HEK293 (cell line): Measurements from ENCODE around the gene DKK2.
A peak's percentile ranks its signal among the peaks of the same experiment; 100 is the strongest.

ENCODE experiments used
- CTCF ChIA-PET: fragments of 350-600 bp; formaldehyde crosslinking; extraction: SDS; loops from one replicate; lab custom pipeline; 2021; ENCODE audit warnings: antibody characterized with exemption; lab: Yijun Ruan, JAX
- POLR2A ChIA-PET: fragments of 300-600 bp; formaldehyde crosslinking; extraction: SDS; loops from one replicate; lab custom pipeline; 2020; ENCODE audit warnings: antibody characterized with exemption, inconsistent platforms; lab: Yijun Ruan, JAX
- H3K27ac ChIP-seq: fragments of 200-500 bp; sonication (Bioruptor generic); 2 replicates; pipeline ENCODE4 v1.5.1; 2014; ENCODE audit warnings: low read depth, low read length, control low read depth, inconsistent platforms; ENCODE audit errors: extremely low read depth
- H3K36me3 ChIP-seq, 2 experiments: fragments of 200-500 bp in 1 of 2; sonication (Bioruptor generic) in 1 of 2; 1 replicate in 1 of 2; 2 replicates in 1 of 2; pipeline ENCODE4 v1.5.1; 2014 to 2017; ENCODE audit warnings: inconsistent platforms in 2 of 2, low read length in 2 of 2; ENCODE audit not compliant: control insufficient read depth in 2 of 2, insufficient read depth in 1 of 2
- H3K4me1 ChIP-seq: fragments of 200-500 bp; sonication (Bioruptor generic); 2 replicates; pipeline ENCODE4 v1.5.1; 2014; ENCODE audit warnings: mild to moderate bottlenecking, low read length, inconsistent platforms; ENCODE audit not compliant: control insufficient read depth, insufficient read depth
- H3K4me3 ChIP-seq: 2 replicates; pipeline ENCODE4 v1.5.1; 2011; ENCODE audit warnings: low read depth, mild to moderate bottlenecking, control low read depth, low read length, moderate library complexity
- H3K9me3 ChIP-seq: fragments of 200-500 bp; sonication (Bioruptor generic); 2 replicates; pipeline ENCODE4 v1.5.1; 2014; ENCODE audit warnings: low read depth, low read length, inconsistent platforms; ENCODE audit not compliant: control insufficient read depth, insufficient read depth
- EGR2 ChIP-seq: fragments of 450-650 bp; formaldehyde crosslinking; IDR thresholded peaks from 2 replicates; pipeline ENCODE4 v1.5.1; 2016; ENCODE audit warnings: low read depth, missing biosample characterization, missing genetic modification characterization
- GLI2 ChIP-seq: fragments of 450-650 bp; formaldehyde crosslinking; IDR thresholded peaks from 2 replicates; pipeline ENCODE4; 2017; ENCODE audit warnings: missing biosample characterization, missing genetic modification characterization, low read depth, borderline replicate concordance
- HOXA7 ChIP-seq: sonication (generic); formaldehyde crosslinking; IDR thresholded peaks from 2 replicates; pipeline ENCODE4 v1.8.1; 2022; ENCODE audit warnings: missing genetic modification reagents, borderline replicate concordance
- SALL2 ChIP-seq: fragments of 450-650 bp; formaldehyde crosslinking; IDR thresholded peaks from 2 replicates; pipeline ENCODE4 v1.5.0; 2017; ENCODE audit warnings: missing biosample characterization, mild to moderate bottlenecking, missing genetic modification characterization, borderline replicate concordance
- YY1 ChIP-seq: fragments of 450-650 bp; formaldehyde crosslinking; IDR thresholded peaks from 2 replicates; pipeline ENCODE4 v1.5.1; 2018; ENCODE audit warnings: missing biosample characterization, missing genetic modification characterization
- ZEB2 ChIP-seq: fragments of 450-650 bp; formaldehyde crosslinking; IDR thresholded peaks from 2 replicates; pipeline ENCODE4 v1.5.1; 2016; ENCODE audit warnings: missing biosample characterization, missing genetic modification characterization
- ZFP37 ChIP-seq: fragments of 450-650 bp; formaldehyde crosslinking; IDR thresholded peaks from 2 replicates; pipeline ENCODE4 v1.5.1; 2016; ENCODE audit warnings: missing biosample characterization, missing genetic modification characterization
- ZNF114 ChIP-seq: fragments of 450-650 bp; formaldehyde crosslinking; IDR thresholded peaks from 2 replicates; pipeline ENCODE4 v1.5.0; 2017; ENCODE audit warnings: missing biosample characterization, missing genetic modification characterization
- ZNF133 ChIP-seq: fragments of 450-650 bp; formaldehyde crosslinking; IDR thresholded peaks from 2 replicates; pipeline ENCODE4 v1.5.1; 2016; ENCODE audit warnings: missing biosample characterization, missing genetic modification characterization
- ZNF140 ChIP-seq: fragments of 450-650 bp; formaldehyde crosslinking; IDR thresholded peaks from 2 replicates; pipeline ENCODE4 v1.5.1; 2016; ENCODE audit warnings: missing biosample characterization, missing genetic modification characterization
- ZNF184 ChIP-seq: fragments of 450-650 bp; IDR thresholded peaks from 2 replicates; pipeline ENCODE4 v1.5.1; 2018; ENCODE audit warnings: missing biosample characterization, mild to moderate bottlenecking, missing genetic modification characterization
- ZNF2 ChIP-seq: fragments of 450-650 bp; formaldehyde crosslinking; IDR thresholded peaks from 2 replicates; pipeline ENCODE4 v1.5.1; 2016; ENCODE audit warnings: missing biosample characterization, missing genetic modification characterization
- ZNF239 ChIP-seq: fragments of 450-650 bp; formaldehyde crosslinking; IDR thresholded peaks from 2 replicates; pipeline ENCODE4 v1.5.1; 2016; ENCODE audit warnings: missing biosample characterization, missing genetic modification characterization
- ZNF423 ChIP-seq: fragments of 450-650 bp; formaldehyde crosslinking; IDR thresholded peaks from 2 replicates; pipeline ENCODE4 v1.5.1; 2016; ENCODE audit warnings: missing biosample characterization, missing genetic modification characterization
- ZNF514 ChIP-seq: fragments of 450-650 bp; formaldehyde crosslinking; IDR thresholded peaks from 2 replicates; pipeline ENCODE4 v1.5.1; 2016; ENCODE audit warnings: missing biosample characterization, missing genetic modification characterization
- ZNF521 ChIP-seq: fragments of 450-650 bp; formaldehyde crosslinking; IDR thresholded peaks from 2 replicates; pipeline ENCODE4 v1.5.1; 2017; ENCODE audit warnings: missing biosample characterization, mild to moderate bottlenecking, missing genetic modification characterization
- ZNF621 ChIP-seq: fragments of 450-650 bp; formaldehyde crosslinking; IDR thresholded peaks from 2 replicates; pipeline ENCODE4 v1.5.1; 2017; ENCODE audit warnings: missing biosample characterization, missing genetic modification characterization
- ZNF654 ChIP-seq: fragments of 450-650 bp; formaldehyde crosslinking; IDR thresholded peaks from 2 replicates; pipeline ENCODE4 v1.5.1; 2016; ENCODE audit warnings: low read depth, missing biosample characterization, missing genetic modification characterization
- TF ChIP-seq, protein P1 (sequence below): fragments of 450-650 bp; formaldehyde crosslinking; optimal IDR thresholded peaks from 2 replicates; pipeline ENCODE3; 2016; ENCODE audit warnings: missing biosample characterization, mild to moderate bottlenecking, missing genetic modification characterization
- TF ChIP-seq, protein P2 (sequence below): fragments of 450-650 bp; formaldehyde crosslinking; IDR thresholded peaks from 2 replicates; pipeline ENCODE4 v1.5.1; 2016; ENCODE audit warnings: missing biosample characterization, missing genetic modification characterization, low read depth
- TF ChIP-seq, protein P3 (sequence below): fragments of 450-650 bp; formaldehyde crosslinking; IDR thresholded peaks from 2 replicates; pipeline ENCODE4 v1.5.1; 2016; ENCODE audit warnings: missing biosample characterization, missing genetic modification characterization
- TF ChIP-seq, protein P4 (sequence below): fragments of 450-650 bp; formaldehyde crosslinking; IDR thresholded peaks from 2 replicates; pipeline ENCODE4 v1.5.1; 2016; ENCODE audit warnings: missing biosample characterization, missing genetic modification characterization

The DKK2 gene

DNA sequence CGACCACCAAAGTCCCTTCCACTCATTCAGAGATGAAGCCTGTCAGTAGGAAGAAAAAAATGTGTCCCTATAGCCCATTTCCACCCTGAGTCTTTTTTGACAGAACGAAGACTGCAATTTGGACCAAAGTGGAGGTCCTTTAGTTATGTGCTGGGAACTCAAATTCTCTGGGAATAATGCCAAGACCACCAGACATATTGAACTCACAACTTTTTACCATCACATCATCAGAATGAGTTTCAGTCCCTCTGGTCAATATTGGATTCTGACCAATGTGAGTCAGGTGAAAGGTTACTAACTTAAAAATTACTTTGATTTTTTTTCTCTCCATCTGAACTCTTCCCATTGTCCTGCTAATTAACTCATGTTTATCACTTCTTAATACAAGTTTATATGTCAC is 128.9 kb downstream of the DKK2 start:
- H3K9me3 ChIP-seq: no peaks in the 10 kb centered on the region
- ChIA-PET POLR2A (no interaction called here), CTCF (interaction anchor here (2.9 kb wide), 1 partner anchor 8 kb away, joined by 12 read pairs; no protein-coding TSS in a partner anchor)
- no peaks in the 10 kb centered on the region for H3K4me1 ChIP-seq
- TF ChIP-seq EGR2 (tag by site-specific recombination) (no peak), YY1 (tag by site-specific recombination) (no peak), GLI2 (no peak), HOXA7 (CRISPR knock-in tag) (no peak), ZEB2 (no peak), ZNF239 (no peak), ZNF654 (tag by site-specific recombination) (no peak), ZNF621 (no peak)
- TF ChIP-seq, protein P1, sequence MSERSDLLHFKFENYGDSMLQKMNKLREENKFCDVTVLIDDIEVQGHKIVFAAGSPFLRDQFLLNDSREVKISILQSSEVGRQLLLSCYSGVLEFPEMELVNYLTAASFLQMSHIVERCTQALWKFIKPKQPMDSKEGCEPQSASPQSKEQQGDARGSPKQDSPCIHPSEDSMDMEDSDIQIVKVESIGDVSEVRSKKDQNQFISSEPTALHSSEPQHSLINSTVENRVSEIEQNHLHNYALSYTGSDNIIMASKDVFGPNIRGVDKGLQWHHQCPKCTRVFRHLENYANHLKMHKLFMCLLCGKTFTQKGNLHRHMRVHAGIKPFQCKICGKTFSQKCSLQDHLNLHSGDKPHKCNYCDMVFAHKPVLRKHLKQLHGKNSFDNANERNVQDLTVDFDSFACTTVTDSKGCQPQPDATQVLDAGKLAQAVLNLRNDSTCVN (tag by site-specific recombination): no peak
- TF ChIP-seq, protein P2, sequence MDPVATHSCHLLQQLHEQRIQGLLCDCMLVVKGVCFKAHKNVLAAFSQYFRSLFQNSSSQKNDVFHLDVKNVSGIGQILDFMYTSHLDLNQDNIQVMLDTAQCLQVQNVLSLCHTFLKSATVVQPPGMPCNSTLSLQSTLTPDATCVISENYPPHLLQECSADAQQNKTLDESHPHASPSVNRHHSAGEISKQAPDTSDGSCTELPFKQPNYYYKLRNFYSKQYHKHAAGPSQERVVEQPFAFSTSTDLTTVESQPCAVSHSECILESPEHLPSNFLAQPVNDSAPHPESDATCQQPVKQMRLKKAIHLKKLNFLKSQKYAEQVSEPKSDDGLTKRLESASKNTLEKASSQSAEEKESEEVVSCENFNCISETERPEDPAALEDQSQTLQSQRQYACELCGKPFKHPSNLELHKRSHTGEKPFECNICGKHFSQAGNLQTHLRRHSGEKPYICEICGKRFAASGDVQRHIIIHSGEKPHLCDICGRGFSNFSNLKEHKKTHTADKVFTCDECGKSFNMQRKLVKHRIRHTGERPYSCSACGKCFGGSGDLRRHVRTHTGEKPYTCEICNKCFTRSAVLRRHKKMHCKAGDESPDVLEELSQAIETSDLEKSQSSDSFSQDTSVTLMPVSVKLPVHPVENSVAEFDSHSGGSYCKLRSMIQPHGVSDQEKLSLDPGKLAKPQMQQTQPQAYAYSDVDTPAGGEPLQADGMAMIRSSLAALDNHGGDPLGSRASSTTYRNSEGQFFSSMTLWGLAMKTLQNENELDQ (tag by site-specific recombination): no peak
- H3K36me3 ChIP-seq: no peaks in the 10 kb centered on the region
- no peak overlapping the region for H3K27ac ChIP-seq
- H3K4me3 ChIP-seq: no peak overlapping the region

DNA sequence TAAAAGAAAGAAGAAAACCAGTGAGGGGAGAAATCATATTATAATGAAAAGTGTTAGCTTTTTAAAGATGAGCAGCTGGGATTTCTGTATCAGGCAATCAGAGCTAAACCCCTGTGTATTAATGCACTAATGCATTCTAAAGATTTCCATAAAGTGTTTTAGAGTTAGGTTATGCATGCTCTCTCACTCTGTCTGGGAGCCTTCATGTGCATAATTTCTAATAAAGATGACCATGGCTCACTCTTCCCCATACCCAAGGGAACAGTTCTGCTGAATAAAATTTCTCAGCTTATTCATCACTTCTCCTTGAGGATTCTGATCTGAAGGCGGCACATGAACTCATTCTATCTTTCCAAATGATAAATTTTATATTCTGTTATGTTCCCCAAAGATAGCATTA is 129.4 kb downstream of the DKK2 start:
- Histone ChIP-seq H3K4me1 (no peaks in the 10 kb centered on the region), H3K9me3 (no peaks in the 10 kb centered on the region), H3K4me3 (no peak overlapping the region), H3K36me3 (no peaks in the 10 kb centered on the region), H3K27ac (no peak overlapping the region)
- CTCF ChIA-PET: interaction anchor here (2.9 kb wide), 1 partner anchor 8 kb away, joined by 12 read pairs; no protein-coding TSS in a partner anchor
- POLR2A ChIA-PET: no interaction called here
- no peak for TF ChIP-seq SALL2 (tag by site-specific recombination)

DNA sequence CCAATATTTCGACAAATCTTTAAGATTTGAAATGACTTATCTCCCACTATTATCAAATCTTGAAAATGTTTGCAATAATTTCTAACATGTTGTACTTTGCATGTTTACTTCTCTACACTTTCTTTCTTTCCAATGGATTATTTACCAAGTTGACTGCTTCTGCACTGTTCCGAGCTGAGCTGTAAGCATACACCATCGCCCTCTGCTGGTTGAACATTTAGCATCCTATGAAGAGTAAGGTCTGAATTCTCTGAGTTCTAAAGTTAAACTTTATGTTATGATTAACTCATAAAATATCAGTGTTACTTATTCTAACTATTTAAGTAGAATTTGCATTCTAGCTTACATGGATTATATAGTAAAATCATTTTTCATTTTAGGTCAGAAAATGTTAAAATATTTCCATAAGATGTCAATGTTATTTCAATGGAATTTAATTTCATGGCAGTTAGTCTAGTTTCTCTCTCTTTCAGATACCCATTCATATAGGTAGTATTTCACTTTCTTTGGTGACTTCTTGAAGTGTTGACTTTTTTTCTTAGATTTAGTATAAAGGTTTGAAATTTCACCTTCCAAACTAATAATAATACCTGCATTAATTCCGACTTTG is 137.4 kb downstream of the DKK2 start:
- no peaks in the 10 kb centered on the region for H3K9me3 ChIP-seq
- H3K27ac ChIP-seq: no peak overlapping the region
- no peak overlapping the region for H3K4me3 ChIP-seq
- CTCF ChIA-PET: interaction anchor here (0.6 to 2.2 kb wide), 12 partner anchors 9 to 1028 kb away, joined by 3 to 12 read pairs (median 4); no protein-coding TSS in a partner anchor
- H3K36me3 ChIP-seq: no peaks in the 10 kb centered on the region
- TF ChIP-seq ZNF2 (tag by site-specific recombination): peak; percentile 79
- no peak for TF ChIP-seq ZNF239
- TF ChIP-seq ZNF654 (tag by site-specific recombination): peak; percentile 54
- H3K4me1 ChIP-seq: no peaks in the 10 kb centered on the region
- POLR2A ChIA-PET: no interaction called here

DNA sequence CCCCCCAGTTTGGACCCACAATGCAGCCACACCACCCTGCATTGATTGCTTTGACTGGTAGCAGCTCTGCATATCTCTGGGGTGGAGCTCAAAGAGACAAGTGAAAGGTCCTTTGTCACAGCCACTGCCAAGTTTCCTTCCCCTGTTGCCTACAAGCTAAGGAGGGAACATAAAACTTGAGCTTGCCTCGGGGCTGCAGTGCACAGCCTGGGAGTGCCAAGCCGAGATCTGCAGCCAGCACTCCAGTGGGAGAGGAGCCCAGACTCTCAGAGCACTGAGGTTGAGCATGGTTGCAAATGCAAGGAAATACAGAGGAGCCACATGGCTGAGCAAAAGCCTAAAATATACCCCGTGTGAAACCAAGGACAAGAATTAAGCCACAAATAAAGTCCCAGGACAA is 142.2 kb downstream of the DKK2 start:
- H3K27ac ChIP-seq: no peak overlapping the region
- H3K9me3 ChIP-seq: no peaks in the 10 kb centered on the region
- H3K36me3 ChIP-seq: no peaks in the 10 kb centered on the region
- POLR2A ChIA-PET: no interaction called here
- H3K4me3 ChIP-seq: no peak overlapping the region
- CTCF ChIA-PET: no interaction called here
- no peaks in the 10 kb centered on the region for H3K4me1 ChIP-seq
- TF ChIP-seq ZNF521 (no peak), ZNF184 (no peak), ZNF423 (tag by site-specific recombination) (no peak), ZNF140 (no peak), ZNF114 (no peak), ZNF133 (tag by site-specific recombination) (no peak), ZFP37 (tag by site-specific recombination) (no peak), ZNF514 (no peak)
- TF ChIP-seq, protein P3, sequence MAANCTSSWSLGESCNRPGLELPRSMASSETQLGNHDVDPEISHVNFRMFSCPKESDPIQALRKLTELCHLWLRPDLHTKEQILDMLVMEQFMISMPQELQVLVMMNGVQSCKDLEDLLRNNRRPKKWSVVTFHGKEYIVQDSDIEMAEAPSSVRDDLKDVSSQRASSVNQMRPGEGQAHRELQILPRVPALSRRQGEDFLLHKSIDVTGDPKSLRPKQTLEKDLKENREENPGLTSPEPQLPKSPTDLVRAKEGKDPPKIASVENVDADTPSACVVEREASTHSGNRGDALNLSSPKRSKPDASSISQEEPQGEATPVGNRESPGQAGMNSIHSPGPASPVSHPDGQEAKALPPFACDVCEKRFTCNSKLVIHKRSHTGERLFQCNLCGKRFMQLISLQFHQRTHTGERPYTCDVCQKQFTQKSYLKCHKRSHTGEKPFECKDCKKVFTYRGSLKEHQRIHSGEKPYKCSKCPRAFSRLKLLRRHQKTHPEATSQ (tag by site-specific recombination): no peak
- TF ChIP-seq, protein P4, sequence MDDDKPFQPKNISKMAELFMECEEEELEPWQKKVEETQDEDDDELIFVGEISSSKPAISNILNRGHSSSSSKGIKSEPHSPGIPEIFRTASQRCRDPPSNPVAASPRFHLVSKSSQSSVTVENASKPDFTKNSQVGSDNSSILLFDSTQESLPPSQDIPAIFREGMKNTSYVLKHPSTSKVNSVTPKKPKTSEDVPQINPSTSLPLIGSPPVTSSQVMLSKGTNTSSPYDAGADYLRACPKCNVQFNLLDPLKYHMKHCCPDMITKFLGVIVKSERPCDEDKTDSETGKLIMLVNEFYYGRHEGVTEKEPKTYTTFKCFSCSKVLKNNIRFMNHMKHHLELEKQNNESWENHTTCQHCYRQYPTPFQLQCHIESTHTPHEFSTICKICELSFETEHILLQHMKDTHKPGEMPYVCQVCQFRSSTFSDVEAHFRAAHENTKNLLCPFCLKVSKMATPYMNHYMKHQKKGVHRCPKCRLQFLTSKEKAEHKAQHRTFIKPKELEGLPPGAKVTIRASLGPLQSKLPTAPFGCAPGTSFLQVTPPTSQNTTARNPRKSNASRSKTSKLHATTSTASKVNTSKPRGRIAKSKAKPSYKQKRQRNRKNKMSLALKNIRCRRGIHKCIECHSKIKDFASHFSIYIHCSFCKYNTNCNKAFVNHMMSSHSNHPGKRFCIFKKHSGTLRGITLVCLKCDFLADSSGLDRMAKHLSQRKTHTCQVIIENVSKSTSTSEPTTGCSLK (tag by site-specific recombination): no peak
